DMS114 treated with DMSO at 0.1 percent for 48 hours (cell line): Measurements from ENCODE around the gene ALOX15B.

Source experiments
- DNase-seq: peaks from one replicate; lab custom pipeline; 2025; ENCODE audit not compliant: unreplicated experiment; lab: John Stamatoyannopoulos, UW

Gene ALOX15B

GRCh38 chr17:8032442-8032841 is 6.4 kb upstream of the ALOX15B start:
- DNase-seq = no peak

GRCh38 chr17:8039611-8040168 is 831 bp downstream of the ALOX15B start:
- no peak for DNase-seq

GRCh38 chr17:8041249-8041928 is 2.5 kb downstream of the ALOX15B start:
- peak; percentile 33 for DNase-seq

GRCh38 chr17:8041979-8042378 is 3.1 kb downstream of the ALOX15B start:
- no peak for DNase-seq

- no peak for DNase-seq
Observed at GRCh38 chr17:8044819-8045810, 6.3 kb downstream of the ALOX15B start.

GRCh38 chr17:8046306-8046928 is 7.6 kb downstream of the ALOX15B start:
- DNase-seq = no peak

GRCh38 chr17:8046929-8047768 is 8.3 kb downstream of the ALOX15B start:
- no peak for DNase-seq

- DNase-seq = no peak
Observed at GRCh38 chr17:8047769-8048110, 8.9 kb downstream of the ALOX15B start.

- no peak for DNase-seq
Observed at GRCh38 chr17:8048236-8048635, 9.4 kb downstream of the ALOX15B start.

GRCh38 chr17:8048736-8049135 is 9.9 kb downstream of the ALOX15B start:
- no peak for DNase-seq

- no peak for DNase-seq
Observed at GRCh38 chr17:8051831-8052230, 13.0 kb downstream of the ALOX15B start.

GRCh38 chr17:8052256-8053252 is 13.7 kb downstream of the ALOX15B start:
- DNase-seq = no peak

- DNase-seq = no peak
Observed at GRCh38 chr17:8053600-8053999, 14.7 kb downstream of the ALOX15B start.

GRCh38 chr17:8055851-8056231 is 17.0 kb downstream of the ALOX15B start:
- DNase-seq = no peak

GRCh38 chr17:8056232-8056975 is 17.5 kb downstream of the ALOX15B start:
- DNase-seq = no peak

GRCh38 chr17:8056976-8057625 is 18.2 kb downstream of the ALOX15B start:
- no peak for DNase-seq

- DNase-seq = peak; percentile 84
Observed at GRCh38 chr17:8057691-8058114, 18.8 kb downstream of the ALOX15B start.

GRCh38 chr17:8059131-8059530 is 20.3 kb downstream of the ALOX15B start:
- no peak for DNase-seq
